IMR-90 (cell line): ENCODE data around the gene GPSM1. TPM values are rescaled to one million over a fixed set of nuclear protein-coding genes. Genes with fewer than 3 reads are reported as not detected.

Experiments used
- ATAC-seq: fragments of 200-7000 bp; cut with Tn5 transposase; 2 replicates; pipeline ENCODE4 v1.9.1; 2020; ENCODE audit warnings: low read depth, mild to moderate bottlenecking, moderate library complexity
- BruUV-seq: library from RNA; stranded (reverse); fragments of 400-500 nt; replicated peaks from 2 replicates; lab custom pipeline; 2021; lab: Mats Ljungman, UMichigan
- CTCF ChIA-PET: fragments of 300-600 bp; formaldehyde crosslinking; extraction: SDS; loops from one replicate; lab custom pipeline; 2021; ENCODE audit warnings: antibody characterized with exemption; lab: Yijun Ruan, JAX
- POLR2A ChIA-PET: fragments of 300-600 bp; sonication (Branson Sonifier 250); formaldehyde crosslinking; loops from one replicate; lab custom pipeline; 2022; ENCODE audit warnings: antibody characterized with exemption; ENCODE audit not compliant: unreplicated experiment; lab: Charles Lee
- DNase-seq: peaks from one replicate; pipeline ENCODE4 v3.0.0; 2013
- H2AFZ ChIP-seq: replicated peaks from 2 replicates; pipeline ENCODE3; 2013; ENCODE audit warnings: low read length, mild to moderate bottlenecking; ENCODE audit not compliant: poor library complexity
- H2AK5ac ChIP-seq: 2 replicates; pipeline ENCODE4 v1.6.1; 2013; ENCODE audit warnings: low read depth, low read length, inconsistent platforms
- H2AK9ac ChIP-seq: replicated peaks from 2 replicates; pipeline ENCODE3; 2013; ENCODE audit warnings: mild to moderate bottlenecking, low read depth, low read length, moderate library complexity; ENCODE audit not compliant: poor library complexity
- H2BK120ac ChIP-seq: 2 replicates; pipeline ENCODE4 v1.6.1; 2013; ENCODE audit warnings: low read depth, low read length, inconsistent platforms
- H2BK15ac ChIP-seq: 3 replicates; pipeline ENCODE4 v1.6.1; 2013; ENCODE audit warnings: low read depth, low read length, inconsistent platforms
- H2BK20ac ChIP-seq: 2 replicates; pipeline ENCODE4 v1.6.1; 2013; ENCODE audit warnings: low read depth, mild to moderate bottlenecking, inconsistent platforms, low read length, moderate library complexity
- H2BK5ac ChIP-seq: 2 replicates; pipeline ENCODE4 v1.6.1; 2013; ENCODE audit warnings: mild to moderate bottlenecking, low read depth, low read length, inconsistent platforms; ENCODE audit not compliant: poor library complexity, severe bottlenecking
- H3K14ac ChIP-seq: replicated peaks from 2 replicates; pipeline ENCODE4 v1.6.1; 2013; ENCODE audit warnings: low read depth, low read length, inconsistent platforms
- H3K18ac ChIP-seq: 2 replicates; pipeline ENCODE4 v1.6.1; 2013; ENCODE audit warnings: low read depth, low read length, control low read depth
- H3K23ac ChIP-seq: 2 replicates; pipeline ENCODE4 v1.6.1; 2013; ENCODE audit warnings: low read depth, low read length, inconsistent platforms
- H3K27ac ChIP-seq: 2 replicates; pipeline ENCODE4 v1.5.1; 2013; ENCODE audit warnings: mild to moderate bottlenecking, control low read depth, low read length; ENCODE audit not compliant: insufficient read depth
- H3K27me3 ChIP-seq: 2 replicates; pipeline ENCODE4 v1.6.1; 2013; ENCODE audit warnings: low read length; ENCODE audit not compliant: control insufficient read depth, insufficient read depth
- H3K36me3 ChIP-seq: 2 replicates; pipeline ENCODE4 v1.6.1; 2013; ENCODE audit warnings: low read length, mixed read lengths; ENCODE audit not compliant: control insufficient read depth, insufficient read depth
- H3K4ac ChIP-seq: 2 replicates; pipeline ENCODE4 v1.6.1; 2013; ENCODE audit warnings: low read depth, low read length, inconsistent platforms
- H3K4me1 ChIP-seq: 2 replicates; pipeline ENCODE4 v1.6.1; 2013; ENCODE audit warnings: low read length, mixed read lengths; ENCODE audit not compliant: control insufficient read depth, insufficient read depth
- H3K4me2 ChIP-seq: 2 replicates; pipeline ENCODE4 v1.6.1; 2013; ENCODE audit warnings: low read depth, mild to moderate bottlenecking, control low read depth, low read length, moderate library complexity
- H3K4me3 ChIP-seq: 2 replicates; pipeline ENCODE4 v1.5.1; 2013; ENCODE audit warnings: low read depth, mild to moderate bottlenecking, control low read depth, low read length, moderate library complexity; ENCODE audit not compliant: insufficient read depth
- H3K56ac ChIP-seq: 2 replicates; pipeline ENCODE4 v1.6.1; 2013; ENCODE audit warnings: low read length, inconsistent platforms; ENCODE audit not compliant: insufficient read depth; ENCODE audit errors: extremely low read depth
- H3K79me1 ChIP-seq, 2 experiments: 2 replicates each; pipeline ENCODE4 v1.6.1; 2013; ENCODE audit warnings: low read length in 2 of 2, inconsistent platforms in 1 of 2, low read depth in 1 of 2
- H3K9ac ChIP-seq: 2 replicates; pipeline ENCODE4 v1.6.1; 2013; ENCODE audit warnings: low read depth, low read length, control low read depth
- H3K9me1 ChIP-seq: 2 replicates; pipeline ENCODE4 v1.6.1; 2013; ENCODE audit warnings: low read length, inconsistent platforms; ENCODE audit not compliant: insufficient read depth
- H3K9me3 ChIP-seq: 2 replicates; pipeline ENCODE4 v1.6.1; 2013; ENCODE audit warnings: low read length; ENCODE audit not compliant: control insufficient read depth, insufficient read depth
- H4K20me1 ChIP-seq: 2 replicates; pipeline ENCODE4 v1.6.1; 2013; ENCODE audit warnings: low read length, inconsistent platforms; ENCODE audit not compliant: insufficient read depth
- H4K5ac ChIP-seq: 2 replicates; pipeline ENCODE4 v1.6.1; 2013; ENCODE audit warnings: mild to moderate bottlenecking, low read depth, low read length, control low read depth
- H4K8ac ChIP-seq, 2 experiments: 2 replicates each; pipeline ENCODE4 v1.6.1; 2013; ENCODE audit warnings: low read depth in 2 of 2, low read length in 2 of 2, control low read depth in 1 of 2, inconsistent platforms in 1 of 2
- H4K91ac ChIP-seq: 2 replicates; pipeline ENCODE4 v1.6.1; 2013; ENCODE audit warnings: low read depth, low read length, inconsistent platforms; ENCODE audit not compliant: insufficient read depth
- BHLHE40 ChIP-seq: fragments of 150-350 bp; IDR thresholded peaks from 2 replicates; pipeline ENCODE4 v1.6.1; 2016; ENCODE audit warnings: mild to moderate bottlenecking, low read depth, low read length
- CEBPB ChIP-seq: IDR thresholded peaks from 2 replicates; pipeline ENCODE4 v1.6.1; 2012; ENCODE audit warnings: low read depth, low read length, improper control_type of control experiment
- CHD1 ChIP-seq: IDR thresholded peaks from 2 replicates; pipeline ENCODE4 v1.6.1; 2012; ENCODE audit warnings: low read depth, low read length, improper control_type of control experiment
- ELK1 ChIP-seq: fragments of 150-350 bp; IDR thresholded peaks from 2 replicates; pipeline ENCODE4 v1.6.1; 2016; ENCODE audit warnings: low read depth, mild to moderate bottlenecking, low read length, moderate library complexity, borderline replicate concordance
- MAFK ChIP-seq: IDR thresholded peaks from 2 replicates; pipeline ENCODE4 v1.6.1; 2012; ENCODE audit warnings: low read depth, low read length, improper control_type of control experiment
- MXI1 ChIP-seq: IDR thresholded peaks from 2 replicates; pipeline ENCODE4 v1.6.1; 2012; ENCODE audit warnings: low read depth, mild to moderate bottlenecking, low read length, moderate library complexity, borderline replicate concordance
- POLR2A ChIP-seq: IDR thresholded peaks from 2 replicates; pipeline ENCODE4 v1.6.1; 2012; ENCODE audit warnings: mild to moderate bottlenecking, low read depth, low read length
- RAD21 ChIP-seq: IDR thresholded peaks from 2 replicates; pipeline ENCODE4 v1.6.1; 2012; ENCODE audit warnings: low read length, improper control_type of control experiment
- RCOR1 ChIP-seq: IDR thresholded peaks from 2 replicates; pipeline ENCODE4 v1.6.1; 2012; ENCODE audit warnings: mild to moderate bottlenecking, low read length, improper control_type of control experiment; ENCODE audit not compliant: insufficient replicate concordance
- RFX5 ChIP-seq: IDR thresholded peaks from 2 replicates; pipeline ENCODE4 v1.8.0; 2012; ENCODE audit warnings: low read depth, mild to moderate bottlenecking, low read length, moderate library complexity
- SMC3 ChIP-seq: fragments of 150-350 bp; IDR thresholded peaks from 2 replicates; pipeline ENCODE4 v1.6.1; 2016; ENCODE audit warnings: low read depth, mild to moderate bottlenecking, antibody characterized with exemption, low read length, moderate library complexity
- USF2 ChIP-seq: fragments of 150-350 bp; IDR thresholded peaks from 2 replicates; pipeline ENCODE4 v1.6.1; 2017; ENCODE audit warnings: mild to moderate bottlenecking, antibody characterized with exemption, low read length, low read depth
- WGBS, 2 experiments: methylation state at CpG; one replicate each; pipeline versions ENCODE4 v1.1.5 to v1.1.7; 2013; ENCODE audit warnings: missing lambda C conversion rate in 2 of 2; ENCODE audit not compliant: insufficient read length in 1 of 2; ENCODE audit errors: extremely low coverage in 2 of 2; 5-methylcytosine and 5-hydroxymethylcytosine counted together
- dilution Hi-C: fragments of 300-500 bp; cut with HindIII; formaldehyde crosslinking; loops from one replicate; pipeline ENCODE4 v1.14.3; 2018; ENCODE audit warnings: low sequenced_read_pairs; ENCODE audit not compliant: unreplicated experiment
- in situ Hi-C: fragments of 300-500 bp; cut with MboI; formaldehyde crosslinking; loops from 3 replicates; pipeline ENCODE4 v1.14.3; 2019; ENCODE audit warnings: low sequenced_read_pairs, inconsistent platforms, mixed read lengths
- intact Hi-C: fragments of 100-400 bp; cut with micrococcal nuclease; formaldehyde crosslinking; loops from 2 replicates; pipeline ENCODE4 v1.10.0; 2022
- polyA plus RNA-seq, 3 experiments: library from polyadenylated mRNA; depleted of rRNA; stranded (reverse); fragments of >200 nt; gene quantifications; 2 replicates each; pipeline ENCODE4 v1.2.3, GENCODE V29; 2012; ENCODE audit warnings: low replicate concordance in 1 of 3
- total RNA-seq: library from RNA; depleted of rRNA; stranded (reverse); fragments of >200 nt; gene quantifications from 2 replicates; pipeline ENCODE4 v1.2.3, GENCODE V29; 2012
- TF ChIP-seq, protein P1 (sequence below): conservative IDR thresholded peaks from 2 replicates; pipeline ENCODE4 v1.5.1; 2012; ENCODE audit warnings: mild to moderate bottlenecking, low read depth, low read length, improper control_type of control experiment

Gene GPSM1
- total and polyA plus RNA-seq, 2 of the 4 experiments (the other 2 are of a cell fraction) = 28.7 to 71.2 TPM

- no peak overlapping the region for H3K4ac ChIP-seq
- TF ChIP-seq POLR2A = no peak
- TF ChIP-seq CHD1 = no peak
- no peak for TF ChIP-seq BHLHE40
- TF ChIP-seq, protein P1, sequence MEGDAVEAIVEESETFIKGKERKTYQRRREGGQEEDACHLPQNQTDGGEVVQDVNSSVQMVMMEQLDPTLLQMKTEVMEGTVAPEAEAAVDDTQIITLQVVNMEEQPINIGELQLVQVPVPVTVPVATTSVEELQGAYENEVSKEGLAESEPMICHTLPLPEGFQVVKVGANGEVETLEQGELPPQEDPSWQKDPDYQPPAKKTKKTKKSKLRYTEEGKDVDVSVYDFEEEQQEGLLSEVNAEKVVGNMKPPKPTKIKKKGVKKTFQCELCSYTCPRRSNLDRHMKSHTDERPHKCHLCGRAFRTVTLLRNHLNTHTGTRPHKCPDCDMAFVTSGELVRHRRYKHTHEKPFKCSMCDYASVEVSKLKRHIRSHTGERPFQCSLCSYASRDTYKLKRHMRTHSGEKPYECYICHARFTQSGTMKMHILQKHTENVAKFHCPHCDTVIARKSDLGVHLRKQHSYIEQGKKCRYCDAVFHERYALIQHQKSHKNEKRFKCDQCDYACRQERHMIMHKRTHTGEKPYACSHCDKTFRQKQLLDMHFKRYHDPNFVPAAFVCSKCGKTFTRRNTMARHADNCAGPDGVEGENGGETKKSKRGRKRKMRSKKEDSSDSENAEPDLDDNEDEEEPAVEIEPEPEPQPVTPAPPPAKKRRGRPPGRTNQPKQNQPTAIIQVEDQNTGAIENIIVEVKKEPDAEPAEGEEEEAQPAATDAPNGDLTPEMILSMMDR = no peak
- no peak for TF ChIP-seq MAFK
- TF ChIP-seq RAD21 = no peak
- TF ChIP-seq CEBPB = no peak
- no peak for TF ChIP-seq MXI1
- no peak for TF ChIP-seq ELK1
- no peak for TF ChIP-seq RCOR1
- TF ChIP-seq USF2 = no peak
- TF ChIP-seq RFX5 = no peak
- no peak for TF ChIP-seq SMC3
- no peak overlapping the region for H2BK15ac ChIP-seq
- H3K36me3 ChIP-seq = no peaks in the 10 kb centered on the region
- DNase-seq (no peak), ATAC-seq (no peak)
- no peaks in the 10 kb centered on the region for H3K4me1 ChIP-seq
- H3K4me2 ChIP-seq = no peak overlapping the region
- no peak overlapping the region for H3K18ac ChIP-seq
- H3K4me3 ChIP-seq = no peak overlapping the region
- no peak overlapping the region for H2BK5ac ChIP-seq
- H4K20me1 ChIP-seq = no peaks in the 10 kb centered on the region; the same call in 1 of the 2 replicates
- no peaks in the 10 kb centered on the region for H3K9me1 ChIP-seq
- no peak overlapping the region for H4K5ac ChIP-seq
- no peak overlapping the region for H3K56ac ChIP-seq
- no peak overlapping the region for H4K8ac ChIP-seq
- no TSS peak for BruUV-seq
- H2AFZ ChIP-seq = no peak overlapping the region
- H4K91ac ChIP-seq = no peak overlapping the region
- no peak overlapping the region for H2AK9ac ChIP-seq
- POLR2A ChIA-PET = no interaction called here
- H3K79me1 ChIP-seq = no peaks in the 10 kb centered on the region
- no peaks in the 10 kb centered on the region; the same call in 1 of the 2 replicates for H3K9me3 ChIP-seq
- H3K14ac ChIP-seq = no peak overlapping the region
- H3K23ac ChIP-seq = no peak overlapping the region
- 74% methylated on average over 11 of the region's 19 CpGs; no CpG with 5 or more reads in 1 of the 2 experiments for WGBS, 2 experiments
- dilution Hi-C loops (no loop called here), in situ Hi-C loops (no loop called here), intact Hi-C loops (no loop called here)
- no peak overlapping the region for H2AK5ac ChIP-seq
- no peak overlapping the region for H3K27ac ChIP-seq
- H3K9ac ChIP-seq = no peak overlapping the region
- H2BK20ac ChIP-seq = no peak overlapping the region
- CTCF ChIA-PET = no interaction called here
- H2BK120ac ChIP-seq = no peak overlapping the region
- H3K27me3 ChIP-seq = peaks cover 22% of the 10 kb centered on the region; the same call in 1 of the 2 replicates
These were observed 42.4 kb upstream of the GPSM1 start for GRCh38 chr9:136284951-136285350.
